Glutamatergic neuron (in vitro differentiated cells): Measurements from ENCODE around the gene INAFM2. TPM values are rescaled to one million over a fixed set of nuclear protein-coding genes. Genes with fewer than 3 reads are reported as not detected.

Experiments
- DNase-seq: peaks from one replicate; pipeline ENCODE4 v3.0.0; 2022
- H3K27ac Mint-ChIP-seq: one replicate; pipeline ENCODE4 v1.8.0; 2020; ENCODE audit warnings: mild to moderate bottlenecking, mixed read lengths, inconsistent platforms; ENCODE audit not compliant: unreplicated experiment
- H3K27me3 Mint-ChIP-seq: one replicate; pipeline ENCODE4 v1.8.0; 2020; ENCODE audit warnings: mild to moderate bottlenecking, moderate library complexity, mixed read lengths, inconsistent platforms; ENCODE audit not compliant: unreplicated experiment
- H3K36me3 Mint-ChIP-seq: one replicate; pipeline ENCODE4 v1.8.0; 2020; ENCODE audit warnings: mild to moderate bottlenecking, mixed read lengths, inconsistent platforms; ENCODE audit not compliant: unreplicated experiment
- H3K4me1 Mint-ChIP-seq: one replicate; pipeline ENCODE4 v1.8.0; 2020; ENCODE audit warnings: mild to moderate bottlenecking, low read depth, mixed read lengths, inconsistent platforms; ENCODE audit not compliant: unreplicated experiment
- H3K4me3 Mint-ChIP-seq: one replicate; pipeline ENCODE4 v1.8.0; 2020; ENCODE audit warnings: mild to moderate bottlenecking, mixed read lengths, inconsistent platforms; ENCODE audit not compliant: unreplicated experiment
- H3K9me3 Mint-ChIP-seq: one replicate; pipeline ENCODE4 v1.8.0; 2020; ENCODE audit warnings: mild to moderate bottlenecking, moderate library complexity, mixed read lengths, inconsistent platforms; ENCODE audit not compliant: unreplicated experiment
- total RNA-seq: library from RNA; stranded (reverse); fragmentation: NEBNext Ultra II Directional; extraction: Animal tissue kit (Norgen Biotek cat#: 25700); gene quantifications from one replicate; pipeline ENCODE4 v1.2.1, GENCODE V29; 2021; ENCODE audit not compliant: unreplicated experiment
- TF ChIP-seq, protein P1 (sequence below): fragments of 200-600 bp; sonication (generic); IDR thresholded peaks from one replicate; pipeline ENCODE4 v1.5.0; 2021; ENCODE audit not compliant: partially characterized antibody, unreplicated experiment

Gene INAFM2
- total RNA-seq, 1 donor from 2014 or later, result 15.9 TPM

DNA sequence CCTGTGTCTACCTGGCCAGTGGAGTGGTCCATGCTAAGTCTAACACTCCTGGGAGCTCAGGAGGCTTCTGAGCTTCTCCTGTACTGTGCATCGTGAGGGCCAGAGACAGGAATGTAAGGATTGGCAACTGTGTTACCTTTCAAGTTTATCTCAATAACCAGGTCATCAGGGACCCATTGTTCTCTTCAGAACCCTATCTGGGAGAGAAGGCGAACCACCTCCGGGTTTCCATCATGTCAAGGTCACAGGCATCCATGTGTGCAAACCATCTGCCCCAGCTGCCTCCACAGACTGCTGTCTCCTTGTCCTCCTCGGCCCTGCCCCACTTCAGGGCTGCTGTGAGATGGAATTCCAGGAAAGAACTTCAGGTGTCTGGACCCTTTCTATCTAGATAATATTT, 46.6 kb upstream of the INAFM2 start:
- Mint-ChIP-seq H3K9me3 (peaks cover 3% of the 10 kb centered on the region), H3K27me3 (peaks cover 25% of the 10 kb centered on the region)

DNA sequence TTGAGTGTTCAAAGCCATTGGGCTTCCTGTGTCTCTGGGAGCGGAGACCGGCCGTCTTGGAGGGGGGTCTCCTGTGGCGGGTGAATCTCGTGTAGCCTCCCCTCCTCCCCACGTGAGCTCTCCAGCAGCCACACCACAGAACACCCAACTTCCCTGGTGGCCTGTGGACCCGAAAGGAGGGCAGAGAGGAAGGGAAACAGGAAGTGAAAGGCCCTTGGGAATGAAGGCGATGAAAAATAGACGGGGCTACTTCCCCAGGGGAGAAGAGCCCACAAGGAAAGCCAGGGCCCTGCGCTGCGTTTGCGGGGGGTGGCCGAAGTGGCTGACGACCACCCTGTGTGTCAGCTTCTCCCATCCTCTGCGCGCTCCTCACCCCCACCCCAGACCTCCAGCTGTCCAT, 46.0 kb upstream of the INAFM2 start:
- H3K27ac Mint-ChIP-seq, result no peak overlapping the region
- DNase-seq, result no peak
- H3K9me3 Mint-ChIP-seq, result peaks cover 3% of the 10 kb centered on the region
- peaks cover 24% of the 10 kb centered on the region for H3K27me3 Mint-ChIP-seq
- no peak overlapping the region for H3K4me3 Mint-ChIP-seq
- peaks cover 2% of the 10 kb centered on the region for H3K4me1 Mint-ChIP-seq
- TF ChIP-seq, protein P1, sequence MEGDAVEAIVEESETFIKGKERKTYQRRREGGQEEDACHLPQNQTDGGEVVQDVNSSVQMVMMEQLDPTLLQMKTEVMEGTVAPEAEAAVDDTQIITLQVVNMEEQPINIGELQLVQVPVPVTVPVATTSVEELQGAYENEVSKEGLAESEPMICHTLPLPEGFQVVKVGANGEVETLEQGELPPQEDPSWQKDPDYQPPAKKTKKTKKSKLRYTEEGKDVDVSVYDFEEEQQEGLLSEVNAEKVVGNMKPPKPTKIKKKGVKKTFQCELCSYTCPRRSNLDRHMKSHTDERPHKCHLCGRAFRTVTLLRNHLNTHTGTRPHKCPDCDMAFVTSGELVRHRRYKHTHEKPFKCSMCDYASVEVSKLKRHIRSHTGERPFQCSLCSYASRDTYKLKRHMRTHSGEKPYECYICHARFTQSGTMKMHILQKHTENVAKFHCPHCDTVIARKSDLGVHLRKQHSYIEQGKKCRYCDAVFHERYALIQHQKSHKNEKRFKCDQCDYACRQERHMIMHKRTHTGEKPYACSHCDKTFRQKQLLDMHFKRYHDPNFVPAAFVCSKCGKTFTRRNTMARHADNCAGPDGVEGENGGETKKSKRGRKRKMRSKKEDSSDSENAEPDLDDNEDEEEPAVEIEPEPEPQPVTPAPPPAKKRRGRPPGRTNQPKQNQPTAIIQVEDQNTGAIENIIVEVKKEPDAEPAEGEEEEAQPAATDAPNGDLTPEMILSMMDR, result no peak
- H3K36me3 Mint-ChIP-seq, result no peaks in the 10 kb centered on the region

More for the DNA sequence above, 46.6 kb upstream of the INAFM2 start:
- H3K27ac Mint-ChIP-seq, result no peak overlapping the region
- no peak for DNase-seq
- H3K4me3 Mint-ChIP-seq, result no peak overlapping the region
- H3K4me1 Mint-ChIP-seq, result peaks cover 2% of the 10 kb centered on the region
- H3K36me3 Mint-ChIP-seq, result no peaks in the 10 kb centered on the region
- TF ChIP-seq, protein P1, result no peak

DNA sequence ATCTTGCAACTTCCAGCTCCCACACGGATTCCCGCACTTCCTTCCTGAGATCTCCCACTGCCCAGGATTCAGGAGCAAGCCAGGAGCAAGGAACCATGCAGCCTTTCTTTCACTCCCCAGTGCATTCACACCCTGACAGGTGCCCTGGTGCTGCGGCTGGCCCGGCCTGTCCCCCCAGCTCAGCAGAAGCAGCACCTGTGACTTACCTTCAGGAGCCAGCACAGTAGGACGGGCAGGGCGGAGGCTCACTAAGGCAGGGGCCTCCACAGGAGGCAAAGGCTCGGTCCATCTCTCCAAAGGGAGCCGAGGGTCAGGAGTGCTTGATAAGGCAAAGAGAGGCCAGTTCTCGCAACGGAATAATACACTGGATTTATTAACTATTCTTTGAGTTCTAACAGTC, 45.5 kb upstream of the INAFM2 start:
- Mint-ChIP-seq H3K27me3 (peaks cover 24% of the 10 kb centered on the region), H3K4me3 (no peak overlapping the region), H3K36me3 (no peaks in the 10 kb centered on the region), H3K27ac (no peak overlapping the region), H3K9me3 (peaks cover 3% of the 10 kb centered on the region), H3K4me1 (peaks cover 2% of the 10 kb centered on the region)
- no peak for DNase-seq
- TF ChIP-seq, protein P1, result no peak

DNA sequence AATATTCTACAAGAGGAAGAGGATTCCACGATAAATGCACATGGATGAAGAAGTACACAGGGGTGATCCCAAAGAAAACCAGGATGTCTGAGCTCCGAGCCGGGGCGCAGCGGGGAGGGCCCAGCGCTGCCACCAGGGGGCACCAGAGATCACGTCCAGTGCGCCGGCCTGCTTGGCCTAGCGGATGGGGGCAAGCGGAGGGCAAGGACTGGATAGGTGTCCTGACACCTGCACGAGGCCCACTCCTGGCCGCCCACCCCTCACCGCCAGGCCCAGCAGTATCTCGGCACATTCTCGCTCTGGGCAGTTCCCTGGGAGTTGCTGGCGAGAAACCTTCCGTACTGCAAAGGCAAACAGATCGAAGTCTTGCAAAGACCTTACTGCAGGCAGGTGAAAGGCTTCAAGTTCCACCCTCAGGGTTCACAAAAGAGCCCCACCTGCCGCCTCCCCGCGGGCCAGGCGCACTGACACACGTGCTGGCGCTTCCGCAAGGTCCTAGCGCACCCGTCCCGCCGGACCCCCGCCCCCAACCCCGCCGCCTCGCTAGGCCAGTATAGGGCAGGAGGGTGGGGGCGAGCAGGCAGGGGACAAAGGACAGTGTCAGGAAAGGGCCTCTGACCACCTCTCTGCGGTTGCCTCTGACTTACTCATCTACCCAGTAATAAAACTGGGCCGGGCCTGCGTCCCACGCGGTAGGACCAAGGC, 43.9 kb upstream of the INAFM2 start:
- Mint-ChIP-seq H3K36me3 (no peaks in the 10 kb centered on the region), H3K9me3 (no peaks in the 10 kb centered on the region), H3K4me1 (peaks cover 2% of the 10 kb centered on the region), H3K4me3 (no peak overlapping the region), H3K27ac (no peak overlapping the region), H3K27me3 (peaks cover 21% of the 10 kb centered on the region)
- peak; percentile 90 for DNase-seq
- TF ChIP-seq, protein P1, result peak; percentile 98

DNA sequence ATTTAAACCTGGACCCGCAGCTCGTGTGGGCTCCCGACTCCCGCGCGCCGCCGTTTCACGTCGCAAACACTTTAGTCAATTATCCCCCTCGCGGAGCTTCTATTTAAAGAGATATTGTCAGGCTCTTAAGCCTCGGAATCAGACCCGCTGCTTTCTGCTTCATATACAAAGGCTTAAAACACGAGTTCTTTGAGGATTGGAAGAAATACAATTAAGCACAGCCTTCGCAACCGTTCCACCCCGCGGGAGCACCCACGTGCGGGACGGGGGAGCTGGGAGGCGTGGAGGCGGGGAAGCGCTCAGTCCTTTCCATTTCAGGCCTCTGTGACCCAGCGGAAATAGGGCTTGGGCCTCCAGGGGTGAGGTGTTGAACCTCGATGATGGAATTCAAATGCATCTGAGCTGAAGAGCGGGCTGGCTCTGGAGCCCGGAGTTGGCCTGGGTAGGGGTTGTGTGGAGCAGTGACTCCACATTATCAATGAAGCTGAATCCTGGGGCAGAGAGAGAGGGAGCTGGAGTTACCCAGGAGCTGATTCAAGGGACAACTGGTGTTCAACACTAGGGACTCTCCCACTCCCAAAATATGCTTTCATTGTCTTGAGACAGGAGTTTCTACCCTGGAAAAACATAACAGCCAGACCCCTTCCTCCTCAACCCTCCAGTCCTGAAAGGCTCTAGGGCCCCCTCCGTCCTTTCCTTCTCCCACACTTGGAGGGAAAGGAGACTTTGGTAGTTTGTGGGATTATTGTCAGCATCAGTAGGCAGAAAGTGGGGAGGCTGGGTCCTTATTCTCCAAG, 43.0 kb upstream of the INAFM2 start:
- Mint-ChIP-seq H3K27me3 (peaks cover 22% of the 10 kb centered on the region), H3K36me3 (no peaks in the 10 kb centered on the region), H3K4me1 (peaks cover 2% of the 10 kb centered on the region), H3K27ac (no peak overlapping the region), H3K4me3 (peak overlapping the region; percentile 55), H3K9me3 (no peaks in the 10 kb centered on the region)
- TF ChIP-seq, protein P1, result no peak
- no peak for DNase-seq
